Neural progenitor cell (in vitro differentiated cells): ENCODE data around the gene DCD.
A peak's percentile ranks its signal among the peaks of the same experiment; 100 is the strongest.

Experiments used
- CTCF ChIP-seq: fragments of 200-600 bp; sonication (generic); IDR thresholded peaks from 2 replicates; pipeline ENCODE4 v1.5.1; 2017; ENCODE audit warnings: antibody characterized with exemption, mild to moderate bottlenecking
- EZH2 ChIP-seq: fragments of 200-600 bp; sonication (generic); IDR thresholded peaks from 2 replicates; pipeline ENCODE4 v1.6.1; 2017; ENCODE audit warnings: antibody characterized with exemption, mild to moderate bottlenecking, moderate library complexity
- EZH2phosphoT487 ChIP-seq: fragments of 200-600 bp; sonication (generic); IDR thresholded peaks from 2 replicates; pipeline ENCODE4 v1.6.1; 2017; ENCODE audit warnings: antibody characterized with exemption

GRCh38 chr12:54658306-54659264 lies 10.4 kb upstream of the DCD start:
- no peak for TF ChIP-seq EZH2phosphoT487
- TF ChIP-seq CTCF, result peak; percentile 71
- no peak for TF ChIP-seq EZH2
